ENCODE data around the gene PTTG1IP2.
"Not testable (repeated sequence)": the region's sequence is repeated elsewhere in the genome, so short reads cannot be mapped to it uniquely, and the experiment has no call there.

The PTTG1IP2 gene

DNA sequence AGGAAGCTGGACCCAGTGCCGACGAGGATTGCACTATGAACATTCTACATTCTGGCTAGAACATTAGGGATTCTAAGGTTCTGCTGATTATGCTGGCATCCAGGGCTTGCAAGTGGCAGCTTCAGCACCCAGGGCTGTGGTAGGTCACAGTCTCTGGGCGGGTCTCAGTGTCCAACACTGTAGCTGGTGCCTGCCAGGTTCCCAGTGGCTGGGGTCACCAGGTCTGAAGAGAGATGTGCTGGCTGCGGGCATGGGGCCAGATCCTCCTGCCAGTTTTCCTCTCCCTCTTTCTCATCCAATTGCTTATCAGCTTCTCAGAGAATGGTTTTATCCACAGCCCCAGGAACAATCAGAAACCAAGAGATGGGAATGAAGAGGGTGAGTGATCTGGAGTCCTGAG, at the start of gene PTTG1IP2:
Gene PTTG1IP2 (plus strand): TSS at position 86 of the 400 bp plus-strand sequence. CDS start 148 bp downstream, at position 234.
- no peak for DNase-seq

DNA sequence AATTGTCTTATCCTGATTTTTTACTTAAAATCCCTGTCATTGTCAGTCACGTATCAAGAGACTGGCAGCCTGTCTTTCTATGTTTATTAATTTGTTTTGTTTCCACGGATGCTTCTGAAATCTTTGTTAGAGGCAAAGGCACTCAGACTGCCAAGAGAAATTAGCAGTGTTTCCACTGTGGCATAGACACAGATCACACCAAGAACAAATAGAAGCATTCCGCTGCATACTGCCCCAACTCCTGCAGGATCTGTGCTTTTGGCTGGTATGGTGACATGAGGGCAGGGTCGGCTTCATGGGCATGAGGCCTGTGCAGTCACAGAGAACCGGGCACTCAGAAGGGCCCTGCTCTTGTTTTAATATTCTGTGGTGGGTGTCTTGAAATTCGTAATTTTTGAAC, 47.8 kb upstream of the PTTG1IP2 start:
- no peak for DNase-seq

DNA sequence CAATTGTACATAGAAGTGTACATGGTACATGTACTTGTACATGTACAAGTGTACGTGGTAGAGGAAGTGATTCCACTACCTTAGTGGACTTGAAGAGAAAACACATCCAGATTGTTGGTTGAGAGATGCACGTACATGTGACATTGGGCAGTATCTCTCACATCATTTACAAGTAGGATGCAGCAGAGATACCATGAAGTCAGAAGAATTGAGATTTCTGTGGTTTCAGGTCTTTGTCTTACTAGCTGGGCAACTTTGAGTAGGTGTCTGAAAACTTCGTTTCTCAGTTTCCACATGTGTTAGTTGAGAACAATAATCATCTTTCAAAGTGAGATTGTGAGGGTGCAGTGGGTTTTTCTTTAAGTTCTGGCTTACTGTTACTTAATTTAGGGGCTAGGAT, 44.7 kb upstream of the PTTG1IP2 start:
- no peak for DNase-seq

DNA sequence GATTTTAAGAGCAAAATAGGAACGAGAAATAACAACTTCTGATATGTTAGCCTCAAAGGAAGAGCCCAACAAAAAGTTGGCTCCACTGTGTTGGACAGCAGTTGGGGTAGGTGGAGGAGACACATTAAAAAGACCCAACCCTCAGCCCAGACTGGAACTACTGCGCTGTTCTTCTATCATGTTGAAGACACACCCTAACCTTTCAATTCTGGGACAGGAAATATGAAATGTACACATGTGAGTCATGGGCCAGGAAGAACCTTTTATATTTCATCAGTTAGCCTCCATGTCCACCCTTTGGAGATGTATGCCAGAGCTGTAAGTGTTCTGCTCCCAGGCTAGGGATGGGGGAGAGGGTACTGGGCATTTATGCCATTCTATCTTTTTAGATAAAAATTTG, 44.1 kb upstream of the PTTG1IP2 start:
- no peak for DNase-seq

DNA sequence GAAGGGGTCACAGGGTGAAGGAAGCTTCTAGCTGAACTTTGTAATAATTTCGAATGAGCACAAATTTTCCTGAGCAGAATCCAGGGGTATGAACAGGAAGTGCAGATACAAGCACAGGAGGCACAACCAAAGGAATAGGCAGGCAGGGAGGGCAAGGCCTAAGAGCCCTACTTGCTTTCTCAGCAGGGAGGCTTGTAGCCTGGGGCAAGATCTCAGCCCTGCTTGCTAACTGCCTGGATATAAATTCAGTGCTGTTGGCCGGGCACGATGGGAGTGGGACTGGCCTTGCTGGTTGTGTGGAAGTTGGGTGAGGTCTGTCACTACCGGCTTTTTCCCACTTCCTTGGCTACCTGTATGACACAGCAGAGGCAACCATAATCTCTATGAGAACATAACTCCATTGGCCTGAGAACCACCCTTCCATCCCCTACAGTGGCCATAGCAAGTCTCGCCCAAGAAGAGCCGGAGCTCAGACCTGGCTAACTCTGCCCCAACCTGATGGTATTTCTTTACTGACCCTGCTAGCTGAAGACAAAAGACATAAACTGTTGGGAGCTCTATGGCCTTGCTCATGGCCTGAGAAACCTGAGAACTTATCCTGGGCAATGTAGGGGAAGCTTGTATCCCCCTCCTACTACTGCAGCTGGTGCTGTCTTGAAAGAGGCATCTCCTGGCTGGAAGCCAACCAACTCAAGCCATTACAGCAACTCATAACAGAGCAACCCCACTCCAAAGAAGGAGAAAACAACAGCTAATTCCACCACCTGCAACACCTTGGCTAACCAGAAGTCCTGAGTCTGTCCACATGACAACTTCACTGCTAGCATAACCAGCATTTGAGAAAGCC, 38.6 kb upstream of the PTTG1IP2 start:
- DNase-seq = no peak

DNA sequence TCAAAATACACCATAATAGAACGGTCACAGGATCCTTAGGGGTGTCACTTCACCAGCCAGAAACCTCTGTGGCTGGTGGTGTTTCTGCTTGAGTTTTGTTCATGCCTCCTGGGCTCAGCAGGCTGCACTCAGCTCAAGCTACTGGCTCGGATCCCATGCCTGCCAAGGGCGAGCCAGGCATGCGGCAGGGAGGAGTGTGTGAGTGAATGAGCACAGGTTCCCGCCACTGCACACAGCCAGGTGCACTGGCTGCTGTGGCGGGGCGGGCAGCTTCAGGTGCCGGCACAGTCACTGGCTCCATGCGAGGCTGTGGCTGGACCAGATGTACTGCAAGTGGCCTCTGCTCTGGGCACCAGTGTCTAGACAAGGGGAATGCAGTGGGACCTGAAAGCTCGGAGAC, 36.7 kb upstream of the PTTG1IP2 start:
- DNase-seq = no peak

DNA sequence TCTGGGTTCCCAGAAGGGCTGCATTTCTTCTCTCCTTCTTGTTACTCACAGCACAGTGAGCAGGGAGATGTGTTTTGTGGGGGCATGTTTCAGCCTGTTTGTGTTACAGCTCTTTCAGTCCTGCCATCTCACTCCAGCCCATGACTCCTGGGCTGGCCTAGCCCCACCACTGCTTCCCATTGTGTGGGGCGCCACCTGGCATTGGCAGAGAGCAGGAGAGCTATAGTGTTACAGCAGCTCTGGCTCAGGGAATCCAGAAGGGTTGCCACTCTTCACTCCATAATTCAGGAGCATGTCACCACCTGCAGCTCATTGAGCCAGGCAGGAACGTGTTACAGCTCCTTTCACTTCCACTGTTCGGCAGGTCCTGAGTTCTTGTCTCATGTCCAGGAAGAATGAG, 36.2 kb upstream of the PTTG1IP2 start:
- DNase-seq = no peak

DNA sequence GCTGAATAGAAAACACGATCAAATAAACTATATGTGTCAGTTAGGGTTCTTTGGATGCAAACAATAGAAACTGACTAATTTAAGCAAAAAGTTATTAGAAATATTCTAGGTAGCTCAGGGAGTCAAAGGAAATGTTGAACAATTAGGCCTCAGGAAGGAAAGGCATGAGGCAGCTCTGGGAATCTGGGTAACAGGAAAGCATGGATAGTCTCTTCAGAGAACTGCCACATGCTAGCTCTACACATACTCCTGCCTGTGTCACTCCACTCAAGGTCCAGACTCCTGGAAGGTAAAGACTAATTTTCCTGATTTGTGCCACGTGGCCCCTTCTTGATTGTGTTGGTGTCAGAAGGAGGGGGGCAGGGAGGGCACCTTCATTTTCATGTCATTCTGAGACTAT, 23.8 kb upstream of the PTTG1IP2 start:
- no peak for DNase-seq

DNA sequence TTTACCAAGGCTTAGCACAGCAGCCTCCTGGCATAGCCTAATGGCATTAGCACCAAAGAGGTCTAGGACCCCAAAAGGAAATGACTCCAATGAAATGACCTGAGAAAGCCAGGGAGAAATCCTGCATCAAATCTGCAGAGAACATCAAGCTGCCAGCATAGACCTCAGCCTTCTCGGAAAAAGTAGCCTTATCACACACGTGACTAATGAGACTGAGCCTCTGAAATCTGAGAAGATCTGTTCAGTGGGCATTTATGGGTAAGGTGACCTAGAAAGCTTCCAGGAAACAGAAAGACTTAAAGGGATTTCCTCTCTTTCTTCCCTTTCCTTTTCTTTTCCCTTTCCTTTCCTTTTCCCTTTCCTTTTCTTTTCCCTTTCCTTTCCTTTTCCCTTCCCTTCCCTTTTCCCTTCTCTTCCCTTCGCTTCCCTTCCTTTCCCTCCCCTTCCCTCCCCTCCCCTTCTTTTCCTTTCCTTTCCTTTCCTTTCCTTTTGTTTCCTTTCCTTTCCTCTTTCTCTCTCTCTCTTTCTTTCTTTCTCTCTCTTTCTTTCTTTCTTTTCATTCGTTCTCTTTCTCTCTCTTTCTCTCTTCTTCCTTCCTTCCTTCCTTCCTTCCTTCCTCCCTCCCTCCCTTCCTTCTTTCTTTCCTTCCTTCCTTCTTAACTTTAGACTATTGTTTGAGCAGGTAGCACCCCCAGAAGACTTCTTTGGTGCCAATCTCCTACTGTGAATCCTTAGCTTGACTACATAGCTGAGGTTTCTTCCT, 23.1 kb upstream of the PTTG1IP2 start:
- no peak for DNase-seq

DNA sequence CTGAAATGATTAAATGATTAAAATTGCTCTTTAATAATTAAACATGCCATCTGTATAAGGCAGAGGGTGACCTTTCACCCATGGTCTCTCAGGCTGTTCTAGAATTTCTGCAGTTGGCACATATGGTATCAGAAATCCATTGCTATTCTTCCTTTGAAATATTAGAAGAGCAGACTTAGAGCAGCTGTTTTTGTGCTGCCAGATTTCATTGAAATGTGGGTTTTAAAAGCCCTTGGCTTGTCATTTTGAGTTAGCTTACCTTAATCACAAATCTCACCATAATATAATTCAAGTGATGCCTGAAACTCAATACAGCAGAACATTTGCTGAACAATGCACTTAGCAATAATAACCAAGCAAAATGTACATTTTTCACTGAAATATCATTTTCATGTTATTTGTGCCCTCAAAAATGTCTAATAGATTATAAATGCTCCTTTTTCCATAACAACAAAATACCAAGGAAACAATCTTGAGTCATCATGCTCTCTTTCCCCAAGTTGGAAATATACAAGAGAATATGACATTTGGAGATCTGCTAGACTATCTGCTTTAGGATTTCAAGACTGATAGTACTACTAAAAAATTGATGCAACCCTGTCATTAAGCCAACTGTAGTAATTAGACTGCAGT, 16.1 kb upstream of the PTTG1IP2 start:
- DNase-seq = no peak

DNA sequence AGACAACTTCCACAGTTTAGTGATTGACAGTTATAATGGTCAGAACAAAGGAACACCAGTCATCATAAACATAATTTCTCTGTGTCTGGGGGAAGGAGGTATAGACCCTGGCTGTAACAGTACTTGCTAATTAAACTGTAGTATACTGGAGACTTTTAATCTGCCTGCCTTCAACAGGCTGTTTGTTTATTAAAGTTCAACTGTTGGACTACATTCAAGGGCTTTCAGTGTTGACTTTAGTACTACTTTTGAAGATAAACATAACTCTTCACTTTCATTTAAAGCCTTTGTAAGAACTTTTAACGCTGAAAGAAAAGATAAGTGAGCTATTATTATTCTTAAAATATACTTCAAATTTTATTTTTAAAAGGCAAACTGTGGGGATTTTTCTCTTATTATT, 15.5 kb upstream of the PTTG1IP2 start:
- no peak for DNase-seq

DNA sequence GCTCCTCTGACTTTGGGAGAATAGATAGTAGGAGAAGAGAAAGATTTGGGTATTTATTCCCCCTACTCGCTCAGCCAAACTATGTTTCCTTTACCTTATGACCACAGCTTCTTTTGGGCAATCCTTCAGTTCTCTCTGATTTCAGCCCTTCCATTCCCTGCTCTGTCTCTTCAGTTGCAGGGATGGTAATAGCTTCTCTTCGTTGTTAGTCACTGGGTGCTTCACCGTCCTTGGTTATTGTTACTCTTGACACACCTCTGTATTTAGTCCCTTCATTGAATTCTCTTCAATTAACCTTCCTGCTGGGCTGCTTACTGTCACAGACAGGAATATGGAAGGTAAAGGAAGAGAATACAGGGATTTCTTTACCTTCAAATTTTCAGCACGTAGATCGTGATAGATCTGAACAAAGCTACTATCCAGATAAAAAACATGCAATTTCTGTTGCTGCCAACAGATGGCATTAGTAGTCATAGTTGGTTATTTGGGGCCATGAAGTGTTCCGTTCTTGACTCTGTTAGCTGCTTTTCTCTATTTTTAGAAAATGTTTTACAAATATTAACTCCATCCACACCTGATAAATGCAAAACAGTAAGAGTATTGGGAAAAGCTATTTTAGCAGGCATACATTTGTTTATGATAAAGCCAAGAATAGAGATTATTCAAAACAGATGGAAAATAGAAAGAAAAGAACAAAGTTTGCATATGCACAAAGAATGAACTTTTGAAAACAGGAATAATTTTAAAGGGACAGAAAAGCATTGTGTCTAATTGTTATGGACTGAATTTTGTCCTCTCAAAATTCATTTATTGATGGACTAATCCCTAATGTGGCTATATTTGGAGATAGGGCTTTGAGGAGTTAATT, 14.0 kb upstream of the PTTG1IP2 start:
- DNase-seq = no peak

DNA sequence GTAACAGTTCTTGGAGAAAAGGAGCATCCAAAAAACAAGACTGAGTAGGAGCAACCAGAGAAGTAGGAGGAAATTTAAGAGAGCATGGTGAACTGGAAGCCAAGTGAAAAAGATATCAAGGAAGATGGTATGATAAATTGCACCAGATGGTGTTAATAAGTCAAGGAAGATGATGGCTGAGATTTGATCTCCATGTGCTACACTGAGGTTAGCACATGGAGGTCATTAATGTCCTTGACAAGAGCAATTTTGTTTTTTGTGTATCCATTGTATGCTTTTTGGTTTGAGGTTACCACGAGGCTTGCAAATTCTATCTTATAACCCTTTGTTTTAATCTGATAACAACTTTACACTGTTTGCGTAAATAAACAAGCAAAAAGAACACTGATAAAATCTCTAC, 11.3 kb upstream of the PTTG1IP2 start:
- no peak for DNase-seq

DNA sequence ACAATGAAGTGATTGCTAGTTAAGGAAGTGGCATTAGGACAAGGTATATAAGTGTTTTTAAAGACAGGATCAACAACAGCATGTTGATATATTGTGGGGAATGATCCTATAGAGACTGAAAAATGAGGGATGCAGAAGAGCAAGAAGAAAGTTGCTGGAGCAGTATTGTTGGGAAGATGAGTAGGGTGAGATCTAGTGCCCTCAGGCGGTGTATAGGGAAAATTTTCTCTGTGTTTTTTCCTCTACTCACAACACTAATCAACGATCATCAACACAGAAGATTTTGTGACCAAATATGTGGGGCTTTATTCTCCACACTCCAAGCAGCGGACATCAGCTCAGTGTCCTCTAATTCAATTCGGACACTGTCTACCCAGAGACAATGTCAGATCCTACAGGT, 9.6 kb upstream of the PTTG1IP2 start:
- no peak for DNase-seq

DNA sequence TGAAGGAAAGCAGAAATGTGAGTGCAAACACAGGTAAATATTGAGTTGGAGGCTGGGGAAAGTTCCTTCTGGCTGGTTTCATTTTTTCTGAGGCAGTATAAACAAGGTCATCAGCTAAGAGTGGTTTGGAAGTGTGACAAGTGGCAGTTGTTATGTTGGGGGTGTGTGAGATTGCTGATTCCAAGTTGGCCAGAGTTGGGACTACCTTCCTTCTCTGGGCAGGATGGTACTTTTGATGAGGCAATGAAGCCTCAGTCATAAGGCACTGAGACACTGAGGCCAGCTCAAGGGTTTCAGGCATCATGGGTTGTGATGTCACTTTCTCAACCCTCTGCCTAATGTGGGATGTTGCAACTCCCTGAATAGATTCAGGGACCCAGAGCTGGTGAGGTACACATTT, 8.2 kb upstream of the PTTG1IP2 start:
- DNase-seq = no peak

DNA sequence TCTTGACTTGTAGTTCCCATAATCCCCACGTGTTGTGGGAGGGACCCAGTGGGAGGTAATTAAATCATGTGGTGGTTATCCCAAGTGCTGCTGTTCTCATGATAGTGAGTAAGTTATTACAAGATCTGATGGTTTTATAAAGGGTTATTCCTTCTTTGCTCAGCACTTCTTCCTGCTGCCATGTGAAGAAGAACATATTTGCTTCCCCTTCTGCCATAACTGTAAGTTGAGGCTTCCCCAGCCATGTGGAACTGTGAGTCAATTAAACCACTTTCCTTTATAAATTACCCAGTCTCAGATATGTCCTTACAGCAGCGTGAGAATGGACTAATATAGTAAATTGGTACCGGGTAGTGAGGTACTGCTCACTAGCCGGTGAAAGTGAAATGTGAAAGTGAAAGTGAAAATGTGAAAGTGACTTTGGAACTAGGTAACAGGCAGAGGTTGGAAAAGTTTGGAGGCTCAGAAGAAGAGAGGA, 6.2 kb upstream of the PTTG1IP2 start:
- not testable (repeated sequence) for DNase-seq

DNA sequence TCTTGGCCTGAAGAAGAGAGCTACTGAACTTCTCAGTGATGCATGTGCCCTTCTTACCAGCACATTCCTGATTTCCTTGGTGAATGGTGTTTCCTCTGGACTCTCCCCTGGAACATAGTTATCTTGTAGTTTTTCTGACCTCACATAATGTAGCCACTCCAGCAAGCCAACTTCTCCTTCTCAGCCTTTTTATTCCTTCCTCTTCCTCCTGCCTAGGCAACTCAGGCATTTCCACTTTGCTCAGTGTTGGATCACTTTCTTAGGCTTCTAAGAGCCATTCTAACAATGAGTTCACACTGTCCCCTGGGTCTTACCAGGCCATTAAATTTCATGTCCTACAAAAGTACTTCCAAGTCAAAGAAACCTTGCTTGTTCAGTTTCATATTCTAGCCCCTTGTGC, 3.6 kb upstream of the PTTG1IP2 start:
- DNase-seq = no peak

DNA sequence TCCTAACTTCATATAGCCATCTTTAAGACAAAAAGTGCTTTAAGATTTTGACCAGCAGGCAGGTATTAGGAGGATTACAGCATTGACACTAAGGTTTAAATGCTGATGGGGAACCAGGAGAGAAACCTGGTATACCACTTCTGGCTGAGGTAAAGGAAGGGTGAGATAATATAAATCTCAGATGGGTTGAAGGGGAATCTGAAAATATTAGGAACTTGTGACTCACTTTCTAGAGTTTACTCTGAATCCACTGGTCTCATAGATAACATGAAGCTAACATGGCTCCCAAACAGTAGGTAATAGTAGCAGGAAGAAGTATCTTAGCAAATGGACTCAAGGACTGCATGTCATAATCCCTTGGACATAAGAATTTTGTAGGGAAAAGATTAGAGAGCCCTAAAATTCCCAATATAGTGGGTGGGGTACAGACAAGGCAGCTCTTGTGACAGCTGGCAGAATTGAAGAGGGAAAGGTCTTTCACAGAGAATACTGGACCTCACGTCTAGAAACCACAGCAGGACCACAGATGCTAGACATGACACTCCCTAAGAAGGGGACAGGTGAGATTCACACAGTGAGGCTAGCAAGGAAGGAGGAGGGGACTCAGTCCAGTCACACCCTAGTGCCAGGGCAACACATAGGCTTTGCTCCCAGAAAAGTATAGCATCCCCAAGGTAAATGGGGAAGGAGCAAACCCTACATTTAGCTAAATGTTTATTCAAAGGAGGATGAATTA, 3.5 kb downstream of the PTTG1IP2 start:
- no peak for DNase-seq

DNA sequence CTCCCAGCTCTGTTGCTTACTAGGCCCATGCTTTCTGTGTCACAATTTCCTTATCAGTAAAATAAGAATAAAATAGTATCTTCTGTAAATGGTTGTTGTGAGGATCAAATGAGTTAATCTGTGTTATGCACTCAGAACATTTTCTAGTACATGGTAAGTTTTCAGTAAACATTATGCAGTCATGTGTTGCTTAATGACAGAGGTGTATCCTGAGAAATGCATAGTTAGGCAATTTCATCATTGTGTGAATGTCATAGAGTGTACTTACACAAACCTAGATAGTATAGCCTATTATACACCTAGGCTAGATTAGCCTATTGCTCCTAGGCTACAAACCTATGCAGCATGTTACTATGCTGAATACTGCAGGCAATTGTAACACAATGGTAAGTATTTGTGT, 4.4 kb downstream of the PTTG1IP2 start:
- no peak for DNase-seq

DNA sequence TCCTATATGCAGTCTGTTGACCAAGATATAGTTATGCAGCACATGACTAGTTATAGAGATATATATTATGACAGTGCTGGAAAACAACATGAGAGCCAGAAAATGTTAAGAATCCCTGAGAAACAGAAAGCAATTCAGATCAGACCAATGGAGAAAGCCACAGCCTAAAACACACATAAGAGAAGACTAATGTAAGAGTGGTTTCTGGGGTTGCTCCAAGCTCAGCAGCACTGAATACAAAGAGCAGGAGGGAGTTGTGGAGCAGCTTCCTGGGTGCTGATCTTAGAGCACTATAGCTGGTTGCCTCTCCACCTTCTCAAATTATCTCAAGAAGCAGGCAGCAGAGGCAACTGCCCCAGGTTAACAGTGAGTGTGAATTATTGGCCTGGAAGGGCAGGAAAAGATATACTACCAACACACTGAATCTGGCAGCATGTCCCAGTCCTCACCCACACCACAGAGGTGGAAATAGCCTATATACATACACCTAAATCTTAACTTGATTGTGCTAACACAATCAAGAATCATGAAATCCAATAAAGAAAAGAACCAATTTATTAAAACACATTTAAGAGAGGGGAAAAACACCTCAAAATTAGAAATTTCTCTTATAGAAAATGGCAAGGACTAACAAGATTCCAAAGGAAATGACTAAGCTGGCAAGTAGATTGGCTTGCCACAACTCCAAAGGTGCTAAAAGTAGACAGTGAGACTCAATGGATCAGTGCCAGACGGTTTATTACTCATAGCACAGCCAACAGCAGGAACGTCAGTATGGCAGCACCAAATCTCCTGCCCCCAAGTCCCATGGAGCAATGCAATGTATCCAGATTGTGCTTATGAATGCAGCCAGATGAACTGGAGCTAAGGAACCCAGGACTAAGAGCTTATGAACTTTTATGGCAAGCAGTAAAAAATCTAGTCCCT, 5.1 kb downstream of the PTTG1IP2 start:
- no peak for DNase-seq

DNA sequence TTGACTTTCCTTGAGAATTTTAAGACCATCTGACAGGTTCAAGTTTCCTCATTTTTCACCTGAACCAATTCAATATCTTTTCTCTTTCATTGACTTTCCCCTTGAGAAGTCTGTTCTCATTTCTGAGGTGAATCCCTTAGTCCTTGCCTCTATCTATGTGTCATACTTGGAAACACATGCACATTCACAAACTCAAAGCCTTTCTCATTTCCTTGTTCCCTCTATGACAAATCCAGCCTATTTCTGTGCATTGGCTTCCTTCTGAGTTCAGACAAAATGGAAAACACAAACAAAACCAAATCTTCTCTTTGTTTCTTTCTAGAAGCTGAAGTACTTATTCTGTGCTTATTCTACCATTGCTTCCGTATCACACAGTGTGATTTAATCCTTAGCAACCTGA, 13.8 kb downstream of the PTTG1IP2 start:
- no peak for DNase-seq

Data from right forelimb (tissue), 1 donor.